HG03135 (cell line): Measurements from ENCODE around the gene PPM1A.

Experiments used
- ATAC-seq: cut with Tn5 transposase; IDR thresholded peaks from one replicate; pipeline ENCODE4 v1.9.1; 2021; ENCODE audit warnings: mild to moderate bottlenecking, moderate library complexity; ENCODE audit not compliant: unreplicated experiment

PPM1A gene

GRCh38 chr14:60248697-60249318 is at the start of gene PPM1A:
TSS of gene PPM1A (plus strand) at chr14:60249221. CDS start at chr14:60282704, 33,483 bp downstream.
- ATAC-seq = peak; percentile 72

- no peak for ATAC-seq
Measured at GRCh38 chr14:60199321-60199720, 49.7 kb upstream of the PPM1A start.

GRCh38 chr14:60204104-60204842 is 44.7 kb upstream of the PPM1A start:
- peak; percentile 83 for ATAC-seq

GRCh38 chr14:60204843-60205774 is 43.9 kb upstream of the PPM1A start:
- ATAC-seq = peak; percentile 47

- ATAC-seq = no peak
Measured at GRCh38 chr14:60206249-60206670, 42.8 kb upstream of the PPM1A start.

GRCh38 chr14:60206837-60207533 is 42.0 kb upstream of the PPM1A start:
- ATAC-seq = peak; percentile 37

- no peak for ATAC-seq
Measured at GRCh38 chr14:60210703-60211102, 38.3 kb upstream of the PPM1A start.

- no peak for ATAC-seq
Measured at GRCh38 chr14:60211153-60211552, 37.9 kb upstream of the PPM1A start.

- ATAC-seq = peak; percentile 94
Measured at GRCh38 chr14:60212503-60213371, 36.3 kb upstream of the PPM1A start.

- ATAC-seq = no peak
Measured at GRCh38 chr14:60214003-60214402, 35.0 kb upstream of the PPM1A start.

GRCh38 chr14:60214415-60215126 is 34.5 kb upstream of the PPM1A start:
- ATAC-seq = no peak

GRCh38 chr14:60215127-60215444 is 33.9 kb upstream of the PPM1A start:
- ATAC-seq = no peak

GRCh38 chr14:60215520-60216420 is 33.3 kb upstream of the PPM1A start:
- no peak for ATAC-seq

- ATAC-seq = no peak
Measured at GRCh38 chr14:60217713-60218112, 31.3 kb upstream of the PPM1A start.

GRCh38 chr14:60220084-60220483 is 28.9 kb upstream of the PPM1A start:
- peak; percentile 55 for ATAC-seq

GRCh38 chr14:60220917-60221316 is 28.1 kb upstream of the PPM1A start:
- ATAC-seq = no peak

GRCh38 chr14:60221457-60221856 is 27.6 kb upstream of the PPM1A start:
- no peak for ATAC-seq

GRCh38 chr14:60222820-60223219 is 26.2 kb upstream of the PPM1A start:
- ATAC-seq = no peak
